Measurements from ENCODE around the gene TXNDC11.

DNA sequence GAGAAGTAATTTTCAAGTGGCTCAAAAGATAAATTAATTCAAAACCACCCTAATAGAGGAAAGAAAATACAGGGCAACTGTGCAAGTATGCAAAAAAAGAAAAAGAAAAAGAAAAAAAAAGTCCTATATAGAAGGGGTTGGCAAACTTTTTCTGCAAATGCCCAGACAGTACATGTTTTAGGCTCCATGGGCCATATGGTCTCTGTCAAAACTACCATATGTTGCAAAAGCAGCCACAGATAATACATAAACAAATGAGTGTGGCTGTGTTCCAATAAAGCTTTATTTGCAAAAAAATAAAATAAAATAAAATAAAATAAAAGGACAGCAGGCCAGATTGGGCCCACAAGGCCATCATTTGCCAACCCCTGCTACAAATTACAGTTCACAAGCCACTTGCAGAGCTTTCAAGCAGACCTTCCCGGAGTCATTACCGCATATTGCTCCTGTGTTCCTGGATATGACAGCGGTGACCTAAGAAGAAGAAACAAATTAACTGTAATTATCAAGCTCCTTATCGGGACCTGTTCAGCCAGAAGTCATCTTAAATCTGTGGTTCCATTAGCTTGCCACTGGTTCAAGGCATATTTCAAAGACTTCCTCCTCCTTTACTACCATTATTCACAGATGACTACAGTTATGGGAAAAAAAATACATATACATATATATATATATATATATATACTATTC, 38.5 kb upstream of the TXNDC11 start:
- TF ChIP-seq, protein P1, sequence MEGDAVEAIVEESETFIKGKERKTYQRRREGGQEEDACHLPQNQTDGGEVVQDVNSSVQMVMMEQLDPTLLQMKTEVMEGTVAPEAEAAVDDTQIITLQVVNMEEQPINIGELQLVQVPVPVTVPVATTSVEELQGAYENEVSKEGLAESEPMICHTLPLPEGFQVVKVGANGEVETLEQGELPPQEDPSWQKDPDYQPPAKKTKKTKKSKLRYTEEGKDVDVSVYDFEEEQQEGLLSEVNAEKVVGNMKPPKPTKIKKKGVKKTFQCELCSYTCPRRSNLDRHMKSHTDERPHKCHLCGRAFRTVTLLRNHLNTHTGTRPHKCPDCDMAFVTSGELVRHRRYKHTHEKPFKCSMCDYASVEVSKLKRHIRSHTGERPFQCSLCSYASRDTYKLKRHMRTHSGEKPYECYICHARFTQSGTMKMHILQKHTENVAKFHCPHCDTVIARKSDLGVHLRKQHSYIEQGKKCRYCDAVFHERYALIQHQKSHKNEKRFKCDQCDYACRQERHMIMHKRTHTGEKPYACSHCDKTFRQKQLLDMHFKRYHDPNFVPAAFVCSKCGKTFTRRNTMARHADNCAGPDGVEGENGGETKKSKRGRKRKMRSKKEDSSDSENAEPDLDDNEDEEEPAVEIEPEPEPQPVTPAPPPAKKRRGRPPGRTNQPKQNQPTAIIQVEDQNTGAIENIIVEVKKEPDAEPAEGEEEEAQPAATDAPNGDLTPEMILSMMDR (IDR thresholded peaks at IDR 0.05): no peak
- no peak for TF ChIP-seq POLR2A (IDR thresholded peaks at IDR 0.05)
